DMS53 (cell line): Measurements from ENCODE around the gene RPS18.
"Not testable (repeated sequence)": the region's sequence is repeated elsewhere in the genome, so short reads cannot be mapped to it uniquely, and the experiment has no call there.

Source experiments
- DNase-seq: peaks from one replicate; lab custom pipeline; 2025; lab: John Stamatoyannopoulos, UW

RPS18 gene

DNA sequence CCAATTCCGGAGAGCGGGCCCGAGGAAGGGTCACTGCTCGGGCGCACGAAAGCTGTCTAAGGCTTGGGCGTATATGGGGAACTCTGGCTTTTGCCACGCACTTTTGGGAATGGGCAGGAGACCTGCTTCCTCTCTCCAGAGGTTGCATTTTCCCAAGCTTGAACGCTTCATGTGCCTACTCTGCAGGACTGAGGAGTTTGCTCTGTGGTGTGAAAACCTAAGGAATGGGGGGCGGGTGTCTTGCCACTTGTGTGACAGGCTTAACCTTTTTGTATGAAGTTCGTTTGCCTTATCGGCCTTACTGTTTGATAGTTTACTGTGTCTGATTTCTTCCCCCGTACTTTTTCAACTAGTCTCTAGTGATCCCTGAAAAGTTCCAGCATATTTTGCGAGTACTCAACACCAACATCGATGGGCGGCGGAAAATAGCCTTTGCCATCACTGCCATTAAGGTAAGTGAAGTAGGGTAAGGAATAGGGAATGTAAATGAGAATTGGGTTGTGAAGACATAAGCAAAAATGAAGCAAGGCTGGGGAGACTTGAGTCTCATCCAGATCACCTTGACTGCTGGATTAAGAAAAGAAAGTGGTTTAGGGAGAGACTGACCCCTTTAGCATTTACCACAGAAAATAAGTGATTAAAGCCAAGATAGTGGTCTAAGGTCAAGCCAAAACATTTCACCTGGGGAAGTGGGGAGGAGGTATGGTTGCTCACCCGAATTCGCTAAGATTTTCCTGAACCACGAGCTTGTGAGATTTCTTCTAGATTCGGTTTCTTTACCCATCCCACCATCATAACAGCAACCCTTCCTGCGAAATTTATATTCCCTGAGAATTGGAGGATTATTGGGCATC lies 627 bp downstream of the RPS18 start:
- DNase-seq = no peak

- DNase-seq = no peak
These were observed 1.5 kb downstream of the RPS18 start for GRCh38 chr6:33273129-33273923.

GRCh38 chr6:33273924-33274902 lies 2.3 kb downstream of the RPS18 start:
- no peak for DNase-seq

- DNase-seq = not testable (repeated sequence)
These were observed 4.1 kb downstream of the RPS18 start for GRCh38 chr6:33275795-33276580.

GRCh38 chr6:33276581-33276863 lies 4.6 kb downstream of the RPS18 start:
- no peak for DNase-seq

- peak; percentile 96 for DNase-seq
These were observed 5.2 kb downstream of the RPS18 start, which contains the start of gene B3GALT4 for GRCh38 chr6:33276864-33277662. Gene B3GALT4, plus strand, starts transcription at chr6:33277123. Its CDS starts 297 bp downstream, at chr6:33277420.

- DNase-seq = no peak
These were observed 6.0 kb downstream of the RPS18 start for GRCh38 chr6:33277663-33278391.

DNA sequence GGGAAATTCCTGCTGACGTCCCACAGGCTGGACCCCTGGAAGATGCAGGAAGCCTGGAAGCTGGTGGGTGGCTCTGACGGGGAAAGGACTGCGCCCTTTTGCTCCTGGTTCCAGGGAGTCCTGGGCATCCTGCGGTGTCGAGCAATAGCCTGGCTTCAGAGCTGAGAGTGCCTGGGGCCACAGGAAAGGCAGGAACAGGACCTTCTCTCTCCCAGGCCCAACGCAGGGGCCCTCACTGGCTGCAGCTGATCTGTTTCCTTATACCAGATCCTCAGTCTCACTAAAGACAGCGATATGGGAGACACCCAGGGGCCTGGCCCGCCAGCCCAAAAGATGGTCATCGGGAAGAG lies 6.5 kb downstream of the RPS18 start:
- peak; percentile 35 for DNase-seq

GRCh38 chr6:33278810-33279209 lies 6.9 kb downstream of the RPS18 start:
- DNase-seq = no peak

- no peak for DNase-seq
These were observed 7.4 kb downstream of the RPS18 start for GRCh38 chr6:33279257-33279695.

GRCh38 chr6:33279971-33280511 lies 8.2 kb downstream of the RPS18 start:
- DNase-seq = peak; percentile 91

DNA sequence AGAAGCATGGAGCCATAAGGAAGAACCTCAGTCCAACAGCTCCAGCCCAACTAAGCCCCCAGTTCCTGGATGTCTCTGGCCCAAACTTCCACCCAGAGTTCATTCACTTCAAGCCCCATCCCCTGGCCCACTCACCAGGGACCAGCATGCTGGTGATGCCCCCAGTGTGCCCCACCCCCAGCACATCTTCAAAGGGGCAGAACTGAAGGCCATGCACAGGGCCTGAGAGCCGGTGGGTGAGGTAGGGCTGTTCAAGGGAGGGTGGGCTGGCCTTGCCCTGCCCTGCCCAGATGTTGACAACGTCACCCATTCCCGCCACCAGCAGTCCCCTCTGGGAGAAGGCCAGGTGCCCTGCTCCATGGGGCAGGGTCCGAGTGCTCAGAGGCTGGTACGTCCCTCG lies 8.7 kb downstream of the RPS18 start:
- no peak for DNase-seq

DNA sequence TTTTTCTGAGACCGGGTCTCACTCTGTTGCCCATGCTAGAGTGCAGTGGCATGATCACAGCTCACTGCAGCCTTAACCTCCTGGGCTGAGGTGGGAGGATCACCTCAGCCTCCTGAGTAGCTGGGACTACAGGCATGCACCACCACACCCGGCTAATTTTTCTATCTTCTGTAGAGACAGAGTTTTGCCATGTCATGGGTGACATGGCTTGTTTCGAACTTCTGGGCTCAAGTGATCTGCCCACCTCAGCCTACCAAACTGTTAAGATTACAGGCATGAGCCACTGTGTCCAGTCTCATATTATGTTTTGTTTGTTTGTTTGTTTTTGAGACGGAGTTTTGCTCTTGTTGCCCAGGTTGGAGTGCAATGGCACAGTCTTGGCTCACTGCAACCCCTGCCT lies 13.3 kb downstream of the RPS18 start:
- not testable (repeated sequence) for DNase-seq

DNA sequence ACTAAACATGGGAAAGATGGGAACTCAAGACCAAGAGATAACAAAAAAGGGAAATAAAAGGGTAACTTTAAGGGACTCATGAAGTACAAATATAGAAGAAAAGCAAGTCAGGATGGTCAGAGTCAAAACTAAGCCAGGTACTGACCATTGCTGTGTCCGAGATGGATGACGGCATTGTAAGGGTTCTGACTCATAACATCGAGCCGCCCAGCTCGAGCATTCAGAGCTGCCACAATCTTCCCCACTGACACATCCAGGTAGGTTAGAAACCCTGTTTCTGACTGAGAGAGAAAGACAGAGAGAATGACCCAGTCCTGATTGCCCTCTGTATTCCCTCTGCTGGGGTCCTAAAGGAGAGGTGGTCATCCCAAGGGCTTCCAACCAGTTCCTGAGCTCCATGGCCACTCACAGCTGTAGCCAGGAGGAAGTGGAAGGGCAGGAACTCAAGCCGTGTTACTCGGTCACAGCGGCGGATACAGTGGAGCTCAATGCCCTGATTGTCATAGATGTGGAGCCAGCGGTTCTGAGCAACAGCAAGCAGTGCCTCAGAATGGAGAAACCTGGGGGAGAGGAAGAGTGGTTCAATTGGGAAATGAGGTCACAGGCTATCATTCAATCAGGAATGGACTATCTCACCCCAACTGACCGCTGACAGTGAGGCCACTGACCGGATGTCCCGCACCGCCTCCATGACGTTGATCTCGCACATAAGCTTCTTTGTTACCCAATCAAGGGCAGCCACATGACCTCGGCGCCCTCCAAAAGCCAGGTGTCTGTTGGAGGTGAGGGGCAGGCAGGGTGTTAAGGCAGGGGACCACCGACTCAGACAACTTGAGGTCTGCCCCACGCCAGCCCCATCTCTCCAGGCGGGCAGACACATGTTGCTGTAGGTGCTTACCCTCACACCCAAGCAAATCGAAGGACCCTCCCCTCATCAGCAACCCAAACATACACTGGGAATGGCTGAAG lies 15.4 kb downstream of the RPS18 start:
- DNase-seq = no peak

DNA sequence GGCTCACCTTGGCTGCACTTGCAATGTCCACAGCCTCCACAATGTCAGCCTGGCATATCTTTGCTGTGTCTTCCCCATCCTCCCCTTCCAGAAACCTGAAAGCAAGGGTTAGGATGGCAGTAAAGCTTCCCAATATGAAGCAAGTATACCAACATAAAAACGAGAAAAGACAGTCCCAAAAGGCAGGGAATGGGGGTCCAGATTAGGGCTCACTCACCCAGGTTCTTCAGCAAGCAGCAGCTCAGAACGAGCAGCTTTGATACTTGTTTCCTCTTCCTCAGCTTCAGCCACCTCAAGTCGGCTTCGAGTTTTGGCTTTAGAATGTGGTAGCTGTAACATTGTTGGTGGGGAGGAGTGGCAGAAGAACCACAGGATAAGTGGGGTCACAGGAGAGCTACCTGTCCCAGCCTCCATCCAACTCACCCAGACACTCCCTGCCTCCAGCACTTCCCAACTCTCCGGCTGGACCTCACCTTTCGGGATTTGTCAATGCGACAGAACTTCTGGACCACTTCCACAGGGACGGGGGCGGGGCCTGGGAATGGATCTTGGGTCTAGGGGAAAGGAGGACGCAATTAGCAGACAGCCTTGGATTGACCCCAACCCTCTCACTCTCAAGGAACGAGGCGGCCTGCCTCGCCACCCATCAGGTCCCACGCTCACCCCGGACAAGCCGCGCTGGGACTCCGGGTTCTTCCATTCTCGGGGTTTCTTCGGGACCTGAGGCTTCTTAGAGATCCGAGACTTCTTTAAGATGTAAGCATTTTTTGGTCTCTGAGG lies 16.5 kb downstream of the RPS18 start:
- DNase-seq = no peak

DNA sequence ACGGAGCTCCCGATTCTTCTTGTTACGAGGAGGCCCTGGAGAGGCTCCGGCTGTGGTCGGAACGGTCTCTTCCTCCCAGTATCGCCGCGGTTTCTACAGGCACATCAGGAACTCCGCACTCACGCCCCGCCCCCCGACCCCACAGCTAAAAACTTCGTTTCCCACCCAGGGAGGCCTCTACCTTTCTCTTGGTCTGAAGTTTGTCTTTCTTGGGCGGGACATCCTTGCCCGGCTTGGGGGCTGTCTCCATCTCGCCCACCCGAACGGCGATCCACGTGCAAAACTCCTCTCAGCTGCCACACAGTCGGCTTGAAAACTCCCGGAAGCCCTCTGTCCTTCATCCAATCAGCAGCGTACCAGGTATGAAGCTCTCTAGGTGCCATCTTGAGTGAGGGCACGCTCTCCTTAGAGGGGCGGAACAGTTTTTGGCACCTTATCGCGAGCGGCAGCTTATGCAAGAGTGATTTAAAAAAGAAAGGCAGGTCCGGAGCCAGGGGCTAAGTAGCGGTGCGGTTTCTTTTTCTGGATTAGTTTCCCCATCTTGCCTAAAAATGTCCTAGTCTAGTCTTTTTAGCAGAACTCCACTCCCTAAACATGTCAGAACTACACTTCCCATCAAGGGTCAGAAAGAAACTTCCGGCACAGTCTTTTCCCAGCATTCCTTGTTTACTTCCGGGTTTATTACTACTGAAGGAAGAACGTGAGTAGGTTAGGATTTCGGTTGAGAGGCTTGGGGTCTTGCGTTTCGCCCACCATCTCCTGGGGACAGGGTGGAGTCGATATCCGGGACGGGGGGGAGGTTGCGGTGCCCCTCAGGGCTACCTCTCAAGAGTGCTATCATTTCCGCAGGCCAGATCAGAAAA lies 17.3 kb downstream of the RPS18 start, which contains the start of the genes PFDN6 and WDR46:
PFDN6 (plus strand) TSS at position 681 of the 863 bp plus-strand sequence. CDS start 256 bp downstream, outside the sequence.
WDR46 (minus strand) TSS at position 319 of the 863 bp plus-strand sequence; CDS start at position 250, 69 bp downstream.
- DNase-seq = peak; percentile 95
